OCI-LY1 (cell line): ENCODE results near the gene PPP1R1C.

Experiments
- H2AFZ ChIP-seq: fragments of 200-600 bp; sonication (generic), shearing (Covaris generic); 2 replicates; pipeline ENCODE4 v1.6.0; 2014; ENCODE audit warnings: antibody characterized with exemption, mild to moderate bottlenecking, low read length
- H3F3A ChIP-seq: fragments of 200-600 bp; sonication (generic), shearing (Covaris generic); 2 replicates; pipeline ENCODE4 v1.6.0; 2014; ENCODE audit warnings: mild to moderate bottlenecking, antibody characterized with exemption, low read length, moderate library complexity; ENCODE audit not compliant: insufficient read depth
- H3K27ac ChIP-seq: fragments of 200-600 bp; sonication (generic); 2 replicates; pipeline ENCODE4 v1.5.1; 2014; ENCODE audit warnings: low read length, mixed run types, mild to moderate bottlenecking, low read depth; ENCODE audit not compliant: poor library complexity, severe bottlenecking
- H3K27me3 ChIP-seq: fragments of 200-600 bp; sonication (generic); 2 replicates; pipeline ENCODE4 v1.6.0; 2014; ENCODE audit warnings: antibody characterized with exemption, mild to moderate bottlenecking, low read length, moderate library complexity; ENCODE audit not compliant: insufficient read depth
- H3K36me3 ChIP-seq: fragments of 200-600 bp; sonication (generic); 2 replicates; pipeline ENCODE4 v1.6.1; 2014; ENCODE audit warnings: mild to moderate bottlenecking, antibody characterized with exemption, low read length, moderate library complexity, mixed read lengths; ENCODE audit not compliant: insufficient read depth
- H3K4me1 ChIP-seq: fragments of 200-600 bp; sonication (generic); 2 replicates; pipeline ENCODE4 v1.5.1; 2014; ENCODE audit warnings: mild to moderate bottlenecking, low read length, moderate library complexity; ENCODE audit not compliant: insufficient read depth, severe bottlenecking
- H3K4me2 ChIP-seq: fragments of 200-600 bp; sonication (generic), shearing (Covaris generic); 2 replicates; pipeline ENCODE4 v1.6.1; 2014; ENCODE audit warnings: low read length
- H3K4me3 ChIP-seq: fragments of 200-600 bp; sonication (generic); 2 replicates; pipeline ENCODE4 v1.5.1; 2014; ENCODE audit warnings: low read length, low read depth, mild to moderate bottlenecking, mixed read lengths; ENCODE audit not compliant: poor library complexity, severe bottlenecking
- H3K79me2 ChIP-seq: fragments of 200-600 bp; shearing (Covaris generic); 2 replicates; pipeline ENCODE4 v1.6.1; 2016; ENCODE audit warnings: mixed run types, low read length, mixed read lengths; ENCODE audit not compliant: insufficient read depth
- H3K9ac ChIP-seq: fragments of 200-600 bp; sonication (generic), shearing (Covaris generic); 2 replicates; pipeline ENCODE4 v1.6.1; 2014; ENCODE audit warnings: mild to moderate bottlenecking, low read length, mixed read lengths
- H3K9me2 ChIP-seq: fragments of 200-600 bp; sonication (generic), shearing (Covaris generic); 2 replicates; pipeline ENCODE4 v1.6.1; 2014; ENCODE audit warnings: low read depth, mild to moderate bottlenecking, low read length, mixed read lengths
- H3K9me3 ChIP-seq: fragments of 200-600 bp; shearing (Covaris generic); 2 replicates; pipeline ENCODE4 v1.6.1; 2014; ENCODE audit warnings: low read length, mixed read lengths
- H4K20me1 ChIP-seq: fragments of 200-600 bp; sonication (generic), shearing (Covaris generic); 2 replicates; pipeline ENCODE4 v1.6.0; 2016; ENCODE audit warnings: mild to moderate bottlenecking, low read length; ENCODE audit not compliant: insufficient read depth
- CTCF ChIP-seq: fragments of 200-600 bp; sonication (generic), shearing (Covaris generic); IDR thresholded peaks from 2 replicates; pipeline ENCODE4 v1.5.1; 2017; ENCODE audit warnings: mild to moderate bottlenecking, antibody characterized with exemption, low read length, moderate library complexity, mixed read lengths
- EZH2 ChIP-seq: fragments of 200-600 bp; sonication (generic), shearing (Covaris generic); IDR thresholded peaks from 2 replicates; pipeline ENCODE4 v1.8.0; 2017; ENCODE audit warnings: borderline replicate concordance, mixed run types, mild to moderate bottlenecking, antibody characterized with exemption, low read length, moderate library complexity, mixed read lengths

PPP1R1C gene

GRCh38 chr2:182031956-182032355, 46.3 kb downstream of the PPP1R1C start:
- Histone ChIP-seq H3K9me2 (no peaks in the 10 kb centered on the region), H3K4me3 (no peak overlapping the region), H3K79me2 (no peaks in the 10 kb centered on the region), H4K20me1 (no peaks in the 10 kb centered on the region), H3K27me3 (no peaks in the 10 kb centered on the region), H3K36me3 (no peaks in the 10 kb centered on the region), H3K27ac (no peak overlapping the region), H2AFZ (no peak overlapping the region), H3K9ac (no peak overlapping the region), H3K9me3 (no peaks in the 10 kb centered on the region), H3K4me2 (no peak overlapping the region), H3K4me1 (no peaks in the 10 kb centered on the region), H3F3A (no peaks in the 10 kb centered on the region)
- TF ChIP-seq EZH2 (no peak), CTCF (no peak)

- TF ChIP-seq CTCF (no peak), EZH2 (no peak)
- no peak overlapping the region for H2AFZ ChIP-seq
- no peaks in the 10 kb centered on the region for H3K36me3 ChIP-seq
- H3K4me1 ChIP-seq: no peaks in the 10 kb centered on the region
- H3K9ac ChIP-seq: no peak overlapping the region
- H3F3A ChIP-seq: no peaks in the 10 kb centered on the region
- H4K20me1 ChIP-seq: no peaks in the 10 kb centered on the region
- H3K4me3 ChIP-seq: no peak overlapping the region
- no peaks in the 10 kb centered on the region for H3K27me3 ChIP-seq
- H3K79me2 ChIP-seq: no peaks in the 10 kb centered on the region
- no peak overlapping the region for H3K27ac ChIP-seq
- no peak overlapping the region for H3K4me2 ChIP-seq
- H3K9me2 ChIP-seq: no peaks in the 10 kb centered on the region
- no peaks in the 10 kb centered on the region for H3K9me3 ChIP-seq
Measured at GRCh38 chr2:182033449-182033848, 47.8 kb downstream of the PPP1R1C start.

- Histone ChIP-seq H3K27ac (no peak overlapping the region), H3K79me2 (no peaks in the 10 kb centered on the region), H3K4me2 (no peak overlapping the region), H3K9ac (no peak overlapping the region), H3K9me2 (no peaks in the 10 kb centered on the region), H3K4me1 (peaks cover 10% of the 10 kb centered on the region), H3K4me3 (no peak overlapping the region), H4K20me1 (no peaks in the 10 kb centered on the region), H3K9me3 (no peaks in the 10 kb centered on the region), H3F3A (no peaks in the 10 kb centered on the region), H3K36me3 (no peaks in the 10 kb centered on the region), H2AFZ (no peak overlapping the region), H3K27me3 (no peaks in the 10 kb centered on the region)
- TF ChIP-seq EZH2 (no peak), CTCF (no peak)
Measured at GRCh38 chr2:182038576-182038975, 52.9 kb downstream of the PPP1R1C start.
